Type B pancreatic cell (in vitro differentiated cells): ENCODE measurements around the gene MMP14. TPM values are rescaled to one million over a fixed set of nuclear protein-coding genes. Genes with fewer than 3 reads are reported as not detected.
"Not testable (repeated sequence)": the region's sequence is repeated elsewhere in the genome, so short reads cannot be mapped to it uniquely, and the experiment has no call there.

ENCODE experiments used
- DNase-seq: peaks from one replicate; pipeline ENCODE4 v3.0.0; 2021; ENCODE audit warnings: mixed read lengths; ENCODE audit not compliant: unreplicated experiment; ENCODE audit errors: extremely low spot score
- H3K27ac Mint-ChIP-seq: 2 replicates; pipeline ENCODE4 v1.8.0; 2021; ENCODE audit warnings: mild to moderate bottlenecking, mixed read lengths
- H3K27me3 Mint-ChIP-seq: 2 replicates; pipeline ENCODE4 v1.8.0; 2021; ENCODE audit warnings: mixed read lengths
- H3K36me3 Mint-ChIP-seq: 2 replicates; pipeline ENCODE4 v1.8.0; 2021; ENCODE audit warnings: mixed read lengths
- H3K4me1 Mint-ChIP-seq: one replicate; pipeline ENCODE4 v1.8.0; 2021; ENCODE audit warnings: mixed read lengths; ENCODE audit not compliant: unreplicated experiment
- H3K4me3 Mint-ChIP-seq: 2 replicates; pipeline ENCODE4 v1.8.0; 2021; ENCODE audit warnings: mild to moderate bottlenecking, mixed read lengths
- H3K9me3 Mint-ChIP-seq: 2 replicates; pipeline ENCODE4 v1.8.0; 2021; ENCODE audit warnings: mixed read lengths
- CTCF ChIP-seq: fragments of 200-600 bp; sonication (generic); conservative IDR thresholded peaks from 2 replicates; pipeline ENCODE4 v1.5.0; 2021; ENCODE audit warnings: antibody characterized with exemption, mild to moderate bottlenecking
- total RNA-seq: library from RNA; stranded (reverse); gene quantifications from 2 replicates; pipeline ENCODE4 v1.2.1, GENCODE V29; 2021; ENCODE audit warnings: low replicate concordance

MMP14 gene
- total RNA-seq, 1 donor from 2014 or later, result 137 TPM

GRCh38 chr14:22856428-22856827 lies 20.0 kb downstream of the MMP14 start:
- H3K4me3 Mint-ChIP-seq, result no peak overlapping the region
- no peak for TF ChIP-seq CTCF
- H3K36me3 Mint-ChIP-seq, result no peaks in the 10 kb centered on the region
- H3K4me1 Mint-ChIP-seq, result peaks cover 8% of the 10 kb centered on the region
- DNase-seq, result no peak
- H3K27ac Mint-ChIP-seq, result no peak overlapping the region
- H3K9me3 Mint-ChIP-seq, result no peaks in the 10 kb centered on the region
- no peaks in the 10 kb centered on the region for H3K27me3 Mint-ChIP-seq

DNA sequence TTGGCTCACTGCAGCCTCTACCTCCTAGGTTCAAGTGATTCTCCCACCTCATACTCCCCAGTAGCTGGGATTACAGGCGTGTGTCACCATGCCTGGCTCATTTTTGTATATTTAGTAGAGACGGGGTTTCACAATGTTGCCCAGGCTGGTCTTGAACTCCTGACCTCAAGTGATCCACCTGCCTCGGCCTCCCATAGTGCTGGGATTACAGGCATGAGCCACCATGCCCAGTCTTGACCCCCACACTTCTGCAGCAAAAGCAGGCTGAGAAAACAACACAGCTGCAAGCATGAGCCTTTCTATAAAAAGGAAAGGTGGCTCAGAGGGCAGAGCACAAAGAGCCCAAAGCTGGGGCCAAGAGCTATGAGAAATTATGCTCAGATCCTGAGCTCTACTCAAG lies 24.0 kb downstream of the MMP14 start:
- H3K27ac Mint-ChIP-seq, H3K9me3 Mint-ChIP-seq, H3K4me3 Mint-ChIP-seq, DNase-seq, H3K4me1 Mint-ChIP-seq, H3K27me3 Mint-ChIP-seq, H3K36me3 Mint-ChIP-seq: not testable (repeated sequence)

DNA sequence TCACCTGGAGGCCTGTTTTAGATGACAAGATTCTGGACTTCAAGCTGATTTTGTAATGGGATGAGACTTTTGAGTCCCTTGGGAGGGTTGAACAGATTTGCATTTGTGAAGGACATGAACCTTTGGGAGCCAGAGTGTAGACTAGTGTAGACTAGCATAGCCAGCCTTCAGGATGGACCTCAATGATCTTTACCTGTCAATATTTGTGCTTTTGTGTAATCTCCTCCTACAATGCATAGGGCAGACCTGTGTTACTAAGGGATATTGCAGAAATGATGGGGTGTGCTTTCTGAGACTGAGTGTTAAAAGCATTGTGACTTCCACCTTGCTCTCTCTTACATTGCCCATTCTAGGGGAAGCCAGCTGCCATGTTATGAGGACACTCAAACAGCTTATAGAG lies 25.3 kb downstream of the MMP14 start:
- Mint-ChIP-seq H3K27me3 (no peaks in the 10 kb centered on the region), H3K4me3 (no peak overlapping the region), H3K27ac (no peak overlapping the region), H3K9me3 (no peaks in the 10 kb centered on the region), H3K36me3 (no peaks in the 10 kb centered on the region), H3K4me1 (no peaks in the 10 kb centered on the region)
- TF ChIP-seq CTCF, result no peak
- no peak for DNase-seq

- H3K4me1 Mint-ChIP-seq, result no peaks in the 10 kb centered on the region
- DNase-seq, result no peak
- no peak overlapping the region for H3K4me3 Mint-ChIP-seq
- no peaks in the 10 kb centered on the region for H3K27me3 Mint-ChIP-seq
- H3K9me3 Mint-ChIP-seq, result no peaks in the 10 kb centered on the region
- no peak for TF ChIP-seq CTCF
- H3K27ac Mint-ChIP-seq, result no peak overlapping the region
- no peaks in the 10 kb centered on the region for H3K36me3 Mint-ChIP-seq
Measured at GRCh38 chr14:22864979-22865378, 28.6 kb downstream of the MMP14 start.

DNA sequence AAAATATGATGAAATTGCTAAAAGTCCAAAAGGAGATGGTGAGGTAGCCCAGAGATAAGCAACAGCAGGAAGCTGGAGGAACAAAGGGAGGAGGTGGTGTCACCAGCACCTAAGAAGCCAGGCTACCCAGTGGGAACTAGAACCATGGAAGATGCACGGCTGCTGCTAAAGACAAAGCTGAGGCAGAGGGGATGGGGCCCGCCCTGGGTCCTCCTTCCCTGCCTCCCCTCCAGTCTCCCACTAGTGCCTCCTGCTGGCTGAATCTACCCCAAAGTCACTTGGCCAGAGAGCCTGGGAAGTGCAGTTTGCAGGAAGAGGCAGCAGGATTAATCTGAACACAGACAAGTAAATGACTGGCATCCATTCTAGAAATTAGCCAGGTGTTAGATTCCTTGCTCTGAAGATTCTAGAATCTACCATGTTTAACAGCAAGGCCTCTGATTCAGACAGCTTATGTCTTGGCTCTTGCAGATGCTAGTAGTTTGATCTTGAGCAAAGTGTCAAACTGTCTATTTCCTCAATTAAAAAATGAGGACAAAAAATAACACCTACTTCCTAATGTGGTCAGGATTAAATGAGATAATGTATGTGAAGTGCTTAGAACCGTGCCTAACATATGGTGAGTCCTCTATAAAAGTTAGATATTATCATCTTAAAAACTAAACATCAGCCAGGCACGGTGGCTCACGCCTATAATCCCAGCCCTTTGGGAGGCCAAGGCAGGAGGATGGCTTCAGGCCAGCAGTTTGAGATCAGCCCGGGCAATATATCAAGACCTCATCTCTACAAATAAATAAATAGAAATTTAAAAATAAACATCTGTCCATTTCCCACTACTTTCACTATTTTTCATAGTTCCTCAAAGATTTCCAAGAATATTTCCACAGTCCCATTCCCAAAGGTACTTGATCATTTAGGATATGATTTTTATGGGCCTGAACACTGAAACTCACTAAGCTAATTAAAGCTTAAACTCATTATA lies 29.3 kb downstream of the MMP14 start:
- no peak overlapping the region for H3K4me3 Mint-ChIP-seq
- TF ChIP-seq CTCF, result peak; percentile 52

GRCh38 chr14:22866874-22867273 lies 30.5 kb downstream of the MMP14 start:
- Mint-ChIP-seq H3K4me3 (no peak overlapping the region), H3K4me1 (peaks cover 6% of the 10 kb centered on the region)

More for the DNA sequence above, 29.3 kb downstream of the MMP14 start:
- DNase-seq, result no peak
- H3K9me3 Mint-ChIP-seq, result no peaks in the 10 kb centered on the region
- H3K36me3 Mint-ChIP-seq, result no peaks in the 10 kb centered on the region
- H3K27me3 Mint-ChIP-seq, result no peaks in the 10 kb centered on the region
- H3K4me1 Mint-ChIP-seq, result peaks cover 4% of the 10 kb centered on the region
- no peak overlapping the region for H3K27ac Mint-ChIP-seq

More at GRCh38 chr14:22866874-22867273, 30.5 kb downstream of the MMP14 start:
- Mint-ChIP-seq H3K27me3 (no peaks in the 10 kb centered on the region), H3K36me3 (no peaks in the 10 kb centered on the region), H3K9me3 (no peaks in the 10 kb centered on the region), H3K27ac (no peak overlapping the region)
- TF ChIP-seq CTCF, result no peak
- no peak for DNase-seq
